GM12872 (cell line): ENCODE data around the gene WNT7B.

Source experiments
- TF ChIP-seq, protein P1 (sequence below): IDR thresholded peaks from 3 replicates; pipeline ENCODE4 v1.5.1; 2011; ENCODE audit warnings: low read depth, mild to moderate bottlenecking, low read length, moderate library complexity; ENCODE audit not compliant: insufficient read depth

Gene WNT7B

DNA sequence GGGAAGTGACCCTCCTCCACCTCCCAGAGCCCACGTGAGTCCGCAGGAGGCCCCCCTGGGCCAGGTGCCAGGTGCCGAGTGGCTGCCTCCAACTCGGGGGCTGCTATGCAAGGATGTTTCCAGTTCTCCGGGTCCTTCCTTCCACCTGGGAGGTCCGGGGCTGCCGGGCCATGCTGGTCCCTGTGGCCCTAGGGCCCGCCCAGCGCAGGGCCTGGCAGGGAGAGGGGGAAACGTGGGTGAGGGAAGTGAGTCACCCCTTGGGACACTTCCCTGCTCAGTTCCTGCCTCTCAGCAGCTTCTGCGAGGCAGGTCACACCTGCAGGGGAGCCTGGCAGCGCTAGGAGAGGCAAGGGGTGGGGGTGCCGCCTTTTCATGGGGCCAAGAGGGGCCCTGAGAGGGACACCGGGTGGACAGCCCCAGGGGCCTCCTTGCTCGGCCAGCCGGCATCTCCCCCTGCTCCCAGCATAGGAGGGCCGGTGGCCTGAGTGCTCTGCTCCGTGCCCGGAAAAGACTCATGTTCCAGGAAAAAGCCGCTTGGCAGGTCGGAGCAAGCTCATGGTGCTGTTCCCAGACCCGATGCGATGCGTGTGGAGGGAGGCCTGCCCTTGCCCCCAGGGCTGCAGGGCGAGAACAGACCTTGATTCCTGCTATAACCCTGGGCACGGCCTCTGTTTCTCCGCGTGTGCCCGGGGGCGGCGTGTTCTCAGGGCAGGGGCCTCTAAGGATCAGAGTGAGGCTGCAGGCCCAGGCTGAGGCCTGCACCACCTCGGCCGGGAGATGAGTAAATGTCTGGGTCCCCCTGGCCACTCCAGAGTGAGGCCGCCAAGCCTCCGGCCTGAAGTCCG, 30.3 kb upstream of the WNT7B start:
- TF ChIP-seq, protein P1, sequence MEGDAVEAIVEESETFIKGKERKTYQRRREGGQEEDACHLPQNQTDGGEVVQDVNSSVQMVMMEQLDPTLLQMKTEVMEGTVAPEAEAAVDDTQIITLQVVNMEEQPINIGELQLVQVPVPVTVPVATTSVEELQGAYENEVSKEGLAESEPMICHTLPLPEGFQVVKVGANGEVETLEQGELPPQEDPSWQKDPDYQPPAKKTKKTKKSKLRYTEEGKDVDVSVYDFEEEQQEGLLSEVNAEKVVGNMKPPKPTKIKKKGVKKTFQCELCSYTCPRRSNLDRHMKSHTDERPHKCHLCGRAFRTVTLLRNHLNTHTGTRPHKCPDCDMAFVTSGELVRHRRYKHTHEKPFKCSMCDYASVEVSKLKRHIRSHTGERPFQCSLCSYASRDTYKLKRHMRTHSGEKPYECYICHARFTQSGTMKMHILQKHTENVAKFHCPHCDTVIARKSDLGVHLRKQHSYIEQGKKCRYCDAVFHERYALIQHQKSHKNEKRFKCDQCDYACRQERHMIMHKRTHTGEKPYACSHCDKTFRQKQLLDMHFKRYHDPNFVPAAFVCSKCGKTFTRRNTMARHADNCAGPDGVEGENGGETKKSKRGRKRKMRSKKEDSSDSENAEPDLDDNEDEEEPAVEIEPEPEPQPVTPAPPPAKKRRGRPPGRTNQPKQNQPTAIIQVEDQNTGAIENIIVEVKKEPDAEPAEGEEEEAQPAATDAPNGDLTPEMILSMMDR = no peak

DNA sequence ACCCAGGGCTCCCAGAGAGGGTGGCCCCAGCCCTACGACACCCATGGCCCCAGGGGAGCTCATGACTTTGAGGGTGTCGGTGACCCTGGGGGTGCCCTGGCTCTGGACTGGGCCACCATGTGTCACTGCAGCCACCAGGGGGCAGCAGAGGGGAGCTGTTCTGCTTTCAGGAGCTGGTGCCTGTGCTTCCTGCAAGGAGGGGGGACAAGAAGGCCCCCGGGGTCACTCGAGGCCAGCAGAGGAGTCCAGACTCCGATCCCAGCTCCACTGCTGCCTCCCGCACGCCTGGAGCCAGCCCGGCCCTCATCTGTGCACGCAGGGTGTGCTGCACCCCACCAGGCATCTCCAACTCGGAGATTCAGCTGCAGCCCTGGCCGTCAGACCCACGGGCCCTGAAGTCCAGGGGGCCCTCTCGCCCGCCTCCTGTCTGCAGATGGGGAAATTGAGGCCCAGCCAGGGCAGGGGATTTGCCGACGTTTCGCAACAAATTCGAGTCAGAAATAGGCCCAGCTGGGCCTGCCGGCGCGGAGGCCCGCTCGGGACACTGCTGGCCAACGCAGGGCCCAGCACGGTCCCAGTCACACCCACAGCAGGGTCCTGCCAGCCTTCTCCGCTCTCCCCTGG, 29.5 kb upstream of the WNT7B start:
- TF ChIP-seq, protein P1 = peak; percentile 89

DNA sequence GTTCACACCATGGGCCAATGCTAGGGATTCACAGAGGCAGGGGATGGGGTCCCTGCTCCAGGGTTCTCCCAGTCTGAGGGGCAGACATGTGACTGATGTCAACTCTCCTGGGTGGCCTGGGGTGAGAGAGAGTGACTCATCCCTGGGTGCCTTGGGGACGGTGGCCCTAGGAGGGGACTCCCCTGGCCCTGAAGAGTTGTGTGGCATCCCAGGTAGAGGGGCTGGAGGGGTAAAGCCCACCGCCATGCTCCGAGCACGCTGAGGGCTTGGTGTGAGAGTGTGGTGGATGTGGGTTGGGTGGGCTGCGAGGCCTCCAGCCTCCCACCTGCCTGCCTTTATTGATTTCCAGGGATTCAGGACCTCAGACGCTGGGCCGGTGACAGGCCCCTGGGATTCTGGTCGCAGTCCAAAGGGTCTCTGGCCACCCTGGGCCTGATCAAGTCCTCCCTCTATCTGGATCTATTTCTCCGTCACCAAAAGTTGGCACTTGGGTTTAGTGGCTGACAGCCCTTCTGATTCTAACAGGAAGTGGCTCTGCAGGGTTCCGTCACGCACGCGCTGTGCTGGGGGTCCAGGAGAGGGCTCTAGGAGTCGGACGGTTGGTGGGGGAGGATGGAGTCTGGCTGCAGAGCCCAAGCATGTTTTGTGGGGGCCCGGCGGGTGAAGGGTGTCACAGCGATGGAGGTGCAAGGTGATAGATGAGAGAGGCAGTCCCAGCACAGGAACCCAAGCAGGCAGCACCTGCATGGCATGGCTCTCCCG, 27.3 kb upstream of the WNT7B start:
- TF ChIP-seq, protein P1 = no peak

DNA sequence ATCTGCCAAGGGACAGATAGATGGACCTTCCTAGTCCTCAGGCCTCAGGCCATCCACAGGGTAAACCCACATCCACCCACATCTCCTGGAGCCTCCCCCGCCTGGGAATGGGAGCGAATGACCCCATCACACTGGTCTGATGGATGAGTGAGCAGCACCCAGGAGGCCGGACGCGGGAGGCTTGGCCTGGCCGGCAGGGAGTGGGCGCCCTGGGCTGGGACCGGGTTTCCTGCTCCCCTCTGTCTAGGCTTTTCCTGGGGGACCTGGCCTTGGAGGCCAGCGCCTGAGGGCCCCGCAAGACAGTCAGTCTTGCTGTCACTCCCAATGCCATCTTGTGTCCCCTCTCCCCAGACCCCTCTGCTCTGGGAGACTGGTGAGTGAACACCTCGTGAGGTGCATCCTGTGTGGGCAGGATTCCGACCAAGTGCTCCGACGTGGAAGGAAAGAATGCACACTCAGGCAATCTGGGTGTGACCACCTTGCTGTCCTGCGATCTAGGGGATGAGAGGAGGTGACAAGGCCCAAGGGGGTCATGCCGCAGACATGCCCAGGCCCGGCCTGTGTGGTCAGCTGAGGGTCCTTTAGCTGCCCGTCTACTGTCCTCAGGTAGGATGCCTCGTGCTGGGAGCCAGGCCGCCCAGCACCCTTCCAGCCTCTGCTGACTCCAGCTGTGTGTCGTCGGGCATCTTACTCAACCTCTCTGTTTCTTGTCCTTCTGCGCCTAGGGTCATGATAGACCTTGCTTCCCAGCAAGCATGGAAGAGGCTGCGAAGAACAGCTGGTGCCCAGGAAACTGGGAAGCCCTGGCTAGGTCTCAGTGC, 26.5 kb upstream of the WNT7B start:
- TF ChIP-seq, protein P1 = no peak

DNA sequence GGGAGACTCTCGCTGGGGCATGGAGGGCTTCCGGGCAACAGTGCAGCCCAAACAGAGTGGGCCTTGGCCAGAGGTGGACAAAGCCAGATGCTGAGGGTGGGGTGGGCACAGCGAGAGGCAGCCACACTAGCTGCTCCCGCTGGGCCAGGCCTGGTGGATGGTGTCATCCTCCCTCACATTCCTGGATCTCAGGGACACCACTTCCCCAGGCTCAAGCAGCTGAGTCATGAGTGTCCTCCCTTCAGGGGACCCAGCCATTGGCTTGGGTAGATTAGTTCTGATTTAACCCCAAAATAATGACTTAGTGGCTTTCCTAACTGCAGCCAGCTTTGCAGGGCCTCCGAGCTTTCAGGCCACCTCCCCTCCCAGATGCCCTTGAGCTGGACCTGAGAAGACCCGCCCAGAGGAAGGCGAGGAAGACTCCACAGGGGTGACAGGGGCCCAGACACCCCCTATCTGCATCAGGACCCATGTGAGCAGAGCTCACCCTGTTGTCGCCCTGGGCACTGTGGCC, 25.9 kb upstream of the WNT7B start:
- TF ChIP-seq, protein P1 = no peak

DNA sequence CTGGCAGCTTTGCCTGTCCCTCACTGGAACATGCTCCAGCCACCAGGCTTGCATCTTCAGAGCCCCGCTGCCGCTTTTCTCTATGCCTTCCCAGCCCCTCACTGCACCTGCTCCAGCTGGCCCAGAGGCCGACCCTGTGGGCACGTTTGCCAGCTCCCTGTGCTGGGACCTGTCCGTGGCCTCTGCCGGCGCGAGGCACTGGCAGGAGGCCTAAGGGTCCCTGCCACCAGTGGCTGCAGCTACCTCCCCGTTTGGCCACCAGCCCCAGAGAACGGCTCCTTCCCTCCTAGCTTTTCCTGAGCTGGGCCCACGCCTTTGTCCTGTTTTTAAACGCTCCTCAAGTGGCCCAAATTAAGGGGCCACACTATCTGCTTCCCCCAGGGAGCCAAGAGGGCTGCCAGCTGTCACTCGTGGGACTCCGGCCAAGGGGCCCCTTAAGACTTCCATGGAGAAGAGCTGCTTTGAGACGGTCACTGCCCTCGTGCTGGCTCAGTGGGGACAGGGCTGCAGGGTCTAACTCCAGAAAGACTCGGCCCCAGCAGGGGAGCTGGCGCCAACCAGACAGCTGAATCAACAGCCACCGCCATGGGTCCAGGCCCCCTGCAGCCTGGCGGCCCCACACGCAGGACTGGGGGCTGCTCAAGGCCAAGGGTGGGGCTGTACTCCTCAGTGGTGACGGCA, 24.6 kb upstream of the WNT7B start:
- TF ChIP-seq, protein P1 = no peak
